Loucy (cell line): Measurements from ENCODE around the gene USP34.

Experiments used
- H2AFZ ChIP-seq: fragments of 200-600 bp; sonication (generic); 2 replicates; pipeline ENCODE4 v1.6.0; 2016; ENCODE audit warnings: antibody characterized with exemption, mild to moderate bottlenecking, low read length, moderate library complexity
- H3F3A ChIP-seq: fragments of 200-600 bp; 2 replicates; pipeline ENCODE4 v1.6.0; 2016; ENCODE audit warnings: antibody characterized with exemption, low read depth, mild to moderate bottlenecking
- H3K27me3 ChIP-seq: fragments of 200-600 bp; sonication (generic); 2 replicates; pipeline ENCODE4 v1.6.1; 2014; ENCODE audit warnings: low read length, mild to moderate bottlenecking; ENCODE audit not compliant: insufficient read depth, poor library complexity, severe bottlenecking
- H3K36me3 ChIP-seq: fragments of 200-600 bp; sonication (generic); 2 replicates; pipeline ENCODE4 v1.6.1; 2016; ENCODE audit warnings: low read length; ENCODE audit not compliant: insufficient read depth
- H3K4me1 ChIP-seq: fragments of 200-600 bp; sonication (generic); 2 replicates; pipeline ENCODE4 v1.5.1; 2014; ENCODE audit warnings: low read length, mild to moderate bottlenecking; ENCODE audit not compliant: insufficient read depth, poor library complexity, severe bottlenecking
- H3K4me2 ChIP-seq: fragments of 200-600 bp; sonication (generic); 2 replicates; pipeline ENCODE4 v1.6.0; 2014; ENCODE audit warnings: antibody characterized with exemption, low read length, low read depth, mild to moderate bottlenecking; ENCODE audit not compliant: poor library complexity, severe bottlenecking
- H3K4me3 ChIP-seq: fragments of 200-600 bp; sonication (generic); 2 replicates; pipeline ENCODE4 v1.5.1; 2014; ENCODE audit warnings: low read length, mild to moderate bottlenecking, mixed read lengths; ENCODE audit not compliant: poor library complexity, severe bottlenecking
- H3K79me2 ChIP-seq: fragments of 200-600 bp; sonication (generic); 2 replicates; pipeline ENCODE4 v1.6.1; 2014; ENCODE audit warnings: low read length; ENCODE audit not compliant: insufficient read depth
- H3K9ac ChIP-seq: fragments of 200-600 bp; sonication (generic); 2 replicates; pipeline ENCODE4 v1.6.0; 2014; ENCODE audit warnings: mild to moderate bottlenecking, low read depth, low read length, moderate library complexity; ENCODE audit not compliant: poor library complexity, severe bottlenecking
- H3K9me2 ChIP-seq: fragments of 200-600 bp; sonication (generic); replicated peaks from 2 replicates; pipeline ENCODE4 v1.6.1; 2016; ENCODE audit warnings: low read depth, low read length, mixed read lengths
- H3K9me3 ChIP-seq: fragments of 200-600 bp; sonication (generic); 2 replicates; pipeline ENCODE4 v1.6.1; 2014; ENCODE audit warnings: mild to moderate bottlenecking, antibody characterized with exemption, low read length, low read depth; ENCODE audit not compliant: insufficient read depth
- H4K20me1 ChIP-seq: fragments of 200-600 bp; sonication (generic); 2 replicates; pipeline ENCODE4 v1.6.0; 2014; ENCODE audit warnings: antibody characterized with exemption, low read length, mild to moderate bottlenecking; ENCODE audit not compliant: insufficient read depth, poor library complexity, severe bottlenecking
- EZH2phosphoT487 ChIP-seq: fragments of 200-600 bp; IDR thresholded peaks from 2 replicates; pipeline ENCODE4 v1.6.1; 2018; ENCODE audit warnings: antibody characterized with exemption, mild to moderate bottlenecking, moderate library complexity, borderline replicate concordance
- TF ChIP-seq, protein P1 (sequence below): fragments of 200-600 bp; sonication (generic); conservative IDR thresholded peaks from 2 replicates; pipeline ENCODE4 v1.5.1; 2014; ENCODE audit warnings: mild to moderate bottlenecking, antibody characterized with exemption, low read length

The USP34 gene

DNA sequence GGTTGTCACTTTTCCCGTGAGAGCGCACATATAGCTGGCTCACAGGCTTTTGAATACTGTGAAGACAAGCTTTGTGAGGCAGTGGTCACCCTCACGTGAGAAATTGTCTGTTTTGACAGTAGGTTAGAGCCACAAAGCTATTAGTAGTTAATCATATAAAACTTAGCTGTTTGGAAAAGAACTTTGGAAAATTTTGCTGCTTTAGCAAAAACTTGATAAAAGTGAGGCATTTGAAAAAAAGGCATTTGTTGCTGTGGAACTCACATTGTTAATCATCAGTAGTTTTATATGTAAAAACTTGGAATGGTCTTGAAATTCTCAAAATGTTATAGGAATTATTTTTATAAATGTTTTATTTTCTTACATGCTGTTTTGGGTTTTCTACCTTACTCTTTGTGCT lies 286.6 kb downstream of the USP34 start:
- no peak overlapping the region for H2AFZ ChIP-seq
- peak overlapping the region; percentile 60 for H3K4me2 ChIP-seq
- H3K9me2 ChIP-seq = no peaks in the 10 kb centered on the region
- H4K20me1 ChIP-seq = peaks cover 58% of the 10 kb centered on the region
- H3K4me1 ChIP-seq = peaks cover 53% of the 10 kb centered on the region
- H3K9me3 ChIP-seq = no peaks in the 10 kb centered on the region
- peaks cover 57% of the 10 kb centered on the region for H3K79me2 ChIP-seq
- peaks cover 57% of the 10 kb centered on the region for H3K36me3 ChIP-seq
- H3K9ac ChIP-seq = no peak overlapping the region
- H3K27me3 ChIP-seq = no peaks in the 10 kb centered on the region
- peak overlapping the region; percentile 33 for H3K4me3 ChIP-seq
- TF ChIP-seq, protein P1, sequence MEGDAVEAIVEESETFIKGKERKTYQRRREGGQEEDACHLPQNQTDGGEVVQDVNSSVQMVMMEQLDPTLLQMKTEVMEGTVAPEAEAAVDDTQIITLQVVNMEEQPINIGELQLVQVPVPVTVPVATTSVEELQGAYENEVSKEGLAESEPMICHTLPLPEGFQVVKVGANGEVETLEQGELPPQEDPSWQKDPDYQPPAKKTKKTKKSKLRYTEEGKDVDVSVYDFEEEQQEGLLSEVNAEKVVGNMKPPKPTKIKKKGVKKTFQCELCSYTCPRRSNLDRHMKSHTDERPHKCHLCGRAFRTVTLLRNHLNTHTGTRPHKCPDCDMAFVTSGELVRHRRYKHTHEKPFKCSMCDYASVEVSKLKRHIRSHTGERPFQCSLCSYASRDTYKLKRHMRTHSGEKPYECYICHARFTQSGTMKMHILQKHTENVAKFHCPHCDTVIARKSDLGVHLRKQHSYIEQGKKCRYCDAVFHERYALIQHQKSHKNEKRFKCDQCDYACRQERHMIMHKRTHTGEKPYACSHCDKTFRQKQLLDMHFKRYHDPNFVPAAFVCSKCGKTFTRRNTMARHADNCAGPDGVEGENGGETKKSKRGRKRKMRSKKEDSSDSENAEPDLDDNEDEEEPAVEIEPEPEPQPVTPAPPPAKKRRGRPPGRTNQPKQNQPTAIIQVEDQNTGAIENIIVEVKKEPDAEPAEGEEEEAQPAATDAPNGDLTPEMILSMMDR = no peak
- no peak for TF ChIP-seq EZH2phosphoT487
- no peaks in the 10 kb centered on the region for H3F3A ChIP-seq

- no peaks in the 10 kb centered on the region for H3F3A ChIP-seq
Measured at GRCh38 chr2:61183795-61184194, 287.1 kb downstream of the USP34 start.

DNA sequence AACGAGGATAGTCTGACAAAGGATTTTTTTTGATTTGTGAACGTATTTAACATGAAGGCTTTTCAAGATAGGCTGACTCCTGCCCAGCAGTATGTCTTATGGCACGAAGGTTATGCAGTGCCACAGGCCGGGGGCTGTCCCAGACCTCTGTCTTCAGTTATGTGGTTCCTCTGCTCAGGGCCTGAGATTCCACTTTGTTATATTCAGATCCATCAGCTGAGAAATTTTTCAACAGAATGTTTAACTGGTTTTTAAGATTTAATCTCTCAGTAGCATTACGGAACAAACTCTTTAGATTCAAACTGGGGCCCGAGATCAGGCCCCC lies 288.9 kb downstream of the USP34 start:
- H3K27me3 ChIP-seq = no peaks in the 10 kb centered on the region
- H3K4me3 ChIP-seq = peak overlapping the region; percentile 77
- peaks cover 37% of the 10 kb centered on the region; the same call in 1 of the 2 replicates for H3K36me3 ChIP-seq
- peak overlapping the region; percentile 81 for H3K4me2 ChIP-seq
- H2AFZ ChIP-seq = no peak overlapping the region
- H3K9ac ChIP-seq = peak overlapping the region; percentile 96
- H4K20me1 ChIP-seq = peaks cover 63% of the 10 kb centered on the region
- H3F3A ChIP-seq = no peaks in the 10 kb centered on the region
- H3K79me2 ChIP-seq = peaks cover 76% of the 10 kb centered on the region
- H3K9me2 ChIP-seq = no peaks in the 10 kb centered on the region
- no peak for TF ChIP-seq EZH2phosphoT487
- no peaks in the 10 kb centered on the region for H3K9me3 ChIP-seq
- H3K4me1 ChIP-seq = peaks cover 65% of the 10 kb centered on the region

More at GRCh38 chr2:61183795-61184194, 287.1 kb downstream of the USP34 start:
- Histone ChIP-seq H3K4me2 (peak overlapping the region; percentile 60), H3K9me2 (no peaks in the 10 kb centered on the region), H3K36me3 (peaks cover 55% of the 10 kb centered on the region), H3K9ac (no peak overlapping the region), H3K4me3 (peak overlapping the region; percentile 33), H3K9me3 (no peaks in the 10 kb centered on the region), H3K79me2 (peaks cover 62% of the 10 kb centered on the region), H3K27me3 (no peaks in the 10 kb centered on the region), H4K20me1 (peaks cover 62% of the 10 kb centered on the region), H3K4me1 (peaks cover 58% of the 10 kb centered on the region), H2AFZ (no peak overlapping the region)
- TF ChIP-seq, protein P1 = no peak
- TF ChIP-seq EZH2phosphoT487 = no peak

DNA sequence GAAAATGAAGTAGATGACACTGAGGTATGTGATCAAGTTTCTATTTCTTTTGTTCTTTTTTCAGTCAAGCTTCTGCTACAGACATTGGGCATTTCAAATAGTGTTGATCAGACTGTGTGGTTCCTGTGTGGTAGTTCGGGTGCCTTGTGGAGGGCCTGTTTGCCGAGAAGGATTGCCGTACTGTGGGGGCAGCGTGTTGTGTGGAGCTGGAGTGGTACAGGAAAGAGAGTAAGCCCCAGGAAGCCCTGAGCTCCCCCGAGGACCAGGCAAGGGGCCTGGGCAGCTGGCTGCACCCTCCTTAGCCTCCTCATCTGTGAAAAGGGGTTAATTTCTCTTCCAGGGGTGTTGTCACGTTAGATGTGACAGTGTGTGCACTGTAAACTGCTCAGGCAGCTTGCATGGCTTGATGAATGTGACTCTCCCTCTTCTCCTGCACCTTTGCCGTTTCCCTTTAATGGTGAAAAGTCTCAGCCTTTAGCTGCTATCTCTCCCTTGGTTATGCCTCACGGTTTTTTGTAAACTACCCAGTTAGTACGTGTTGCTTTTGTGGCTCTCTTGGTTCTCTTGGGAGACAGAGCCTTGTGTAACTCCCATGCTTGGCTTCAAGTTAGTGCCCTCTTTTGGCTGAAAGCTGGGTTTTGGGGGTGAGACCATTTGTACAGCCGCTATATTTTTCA lies 289.4 kb downstream of the USP34 start:
- Histone ChIP-seq H3K4me1 (peaks cover 67% of the 10 kb centered on the region), H3K9ac (peak overlapping the region; percentile 96), H3K36me3 (peaks cover 32% of the 10 kb centered on the region; the same call in 1 of the 2 replicates)

More for the DNA sequence above, 289.4 kb downstream of the USP34 start:
- peak overlapping the region; percentile 77 for H3K4me3 ChIP-seq
- H3K9me2 ChIP-seq = no peaks in the 10 kb centered on the region
- no peaks in the 10 kb centered on the region for H3K9me3 ChIP-seq
- peaks cover 63% of the 10 kb centered on the region for H4K20me1 ChIP-seq
- TF ChIP-seq, protein P1 = 0 out of 2 replicates have a peak, but pooled peaks have one; percentile 10
- no peak for TF ChIP-seq EZH2phosphoT487
- no peak overlapping the region for H2AFZ ChIP-seq
- peaks cover 76% of the 10 kb centered on the region for H3K79me2 ChIP-seq
- no peaks in the 10 kb centered on the region for H3F3A ChIP-seq
- H3K4me2 ChIP-seq = peak overlapping the region; percentile 81
- no peaks in the 10 kb centered on the region for H3K27me3 ChIP-seq
